ENCODE data around the gene OVCH1. TPM values are rescaled to one million over a fixed set of nuclear protein-coding genes. Genes with fewer than 3 reads are reported as not detected.

Gene OVCH1
- total RNA-seq, 1 experiment from 2014 or later: not detected

DNA sequence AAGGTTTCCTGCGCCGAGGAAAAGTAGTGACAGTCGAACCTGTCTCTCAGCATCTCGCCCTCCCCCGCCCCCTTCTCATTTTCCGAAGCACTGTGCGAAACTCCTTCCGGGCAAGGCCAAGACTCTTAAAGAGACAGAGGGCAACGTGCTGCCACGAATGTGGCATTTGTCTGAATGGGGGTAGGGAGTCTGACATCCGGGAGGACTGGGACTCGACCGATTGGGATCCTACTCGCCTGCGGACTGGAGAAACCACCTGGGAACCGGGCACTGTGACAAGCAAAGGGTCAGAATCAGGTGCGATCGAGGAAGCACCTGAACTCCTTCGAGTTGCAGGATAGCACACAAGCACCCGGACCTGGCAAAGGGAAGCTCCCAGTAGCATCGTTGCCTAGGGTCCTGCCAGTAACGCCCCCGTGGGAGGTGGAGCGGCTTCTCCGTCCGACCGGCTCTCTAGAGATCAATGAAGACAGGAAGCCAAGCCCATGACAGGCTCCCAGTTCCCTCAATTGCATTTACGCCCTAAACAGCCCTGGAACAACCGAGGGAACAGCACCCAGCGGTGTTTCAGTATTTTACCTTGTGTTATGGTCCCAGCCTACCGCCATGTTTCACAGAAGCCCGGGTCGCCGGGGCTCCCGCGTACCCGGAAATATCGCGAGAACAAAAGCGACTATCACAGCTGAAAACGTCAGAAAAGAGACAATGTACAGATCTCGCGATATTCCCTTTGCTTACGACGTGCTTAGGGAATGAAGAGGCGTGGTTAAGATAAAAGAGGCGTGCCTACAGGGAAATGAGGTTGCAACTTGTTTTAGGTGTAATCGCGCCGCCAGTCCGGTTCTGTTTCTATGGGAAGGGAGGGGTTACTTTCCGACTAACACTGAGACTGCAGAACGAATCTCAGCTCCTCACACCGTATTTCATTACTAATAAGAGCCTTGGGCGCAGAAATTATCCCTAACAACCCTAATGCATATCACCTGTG lies 116.7 kb downstream of the OVCH1 start, which contains the start of gene ERGIC2:
Gene ERGIC2, minus strand, starts transcription at position 637 of the 988 bp plus-strand sequence. CDS start 9,539 bp downstream, outside the sequence.
- peaks cover 14% of the 10 kb centered on the region for H3K4me1 Mint-ChIP-seq (ENCODE audit: low read depth, unreplicated experiment)
- peak within 1 kb of the TSS; percentile 98 for H3K27ac Mint-ChIP-seq (ENCODE audit: unreplicated experiment)
- peaks cover 16% of the 10 kb centered on the region for H3K36me3 Mint-ChIP-seq (ENCODE audit: insufficient read depth, unreplicated experiment)
- H3K27me3 ChIP-seq (replicated peaks; ENCODE audit: control insufficient read depth, insufficient read depth, low read length): no peaks in the 10 kb centered on the region
- intact Hi-C loops (cut with micrococcal nuclease; ENCODE audit: unreplicated experiment): loop anchor here (1.0 to 2.0 kb wide), 2 partner anchors 47 to 160 kb away; no protein-coding TSS in a partner anchor
- DNase-seq: peak; percentile 97
- no peaks in the 10 kb centered on the region for H3K36me3 ChIP-seq (ENCODE audit: control insufficient read depth, insufficient read depth, low read length)
- no peak for TF ChIP-seq CTCF (IDR thresholded peaks at IDR 0.05; ENCODE audit: insufficient read depth in 1 of 2, low read depth in 1 of 2, low read length in 1 of 2, severe bottlenecking in 1 of 2, unreplicated experiment in 1 of 2)
- H3K9me3 Mint-ChIP-seq (ENCODE audit: unreplicated experiment): no peaks in the 10 kb centered on the region
- BruUV-seq (replicated peaks): TSS peak; percentile 49
- ChIA-PET CTCF (interaction anchor here (0.7 kb wide), 1 partner anchor 1856 kb away, joined by 3 read pairs; no protein-coding TSS in a partner anchor), POLR2A (interaction anchor here (0.6 to 1.0 kb wide), 2 partner anchors 17 to 1559 kb away, joined by 3 read pairs; no protein-coding TSS in a partner anchor)
- peak within 1 kb of the TSS; percentile 72 for H3K4me3 ChIP-seq (ENCODE audit: low read depth, low read length)
- peak within 1 kb of the TSS; percentile 98 for H3K4me3 Mint-ChIP-seq (ENCODE audit: unreplicated experiment)
- H3K27me3 Mint-ChIP-seq (ENCODE audit: insufficient read depth, unreplicated experiment): no peaks in the 10 kb centered on the region
- no peaks in the 10 kb centered on the region for H3K9me3 ChIP-seq
- peaks cover 11% of the 10 kb centered on the region; the same call in 1 of the 2 replicates for H3K4me1 ChIP-seq

Other genes starting within 250 kb of the OVCH1 start
- gene ERGIC2, start 116.5 kb downstream of the OVCH1 start, total RNA-seq (2022): 111 and 128 TPM in 2 replicates